Cardiac septum (tissue), 1 donor: Measurements from ENCODE around the gene MTX1. TPM values are rescaled to one million over a fixed set of nuclear protein-coding genes. Genes with fewer than 3 reads are reported as not detected.
A peak's percentile ranks its signal among the peaks of the same experiment; 100 is the strongest.
"Not testable (repeated sequence)": the region's sequence is repeated elsewhere in the genome, so short reads cannot be mapped to it uniquely, and the experiment has no call there.

ENCODE experiments used
- DNase-seq: peaks from one replicate; pipeline ENCODE4 v3.0.0-alpha.2; 2020; ENCODE audit warnings: low spot score
- intact Hi-C: fragments of 100-400 bp; cut with DNase I; formaldehyde crosslinking; loops from one replicate; pipeline ENCODE4 v1.14.0; 2022
- total RNA-seq: library from RNA; stranded (reverse); fragmentation: NEBNext Ultra II Directional; extraction: Animal tissue kit (Norgen Biotek cat#: 25700); gene quantifications from one replicate; pipeline ENCODE4 v1.2.1, GENCODE V29; 2021
- donor health status: DM: no; HTN: no; CAD: no.

The MTX1 gene
- total RNA-seq, 1 donor from 2014 or later = 16.4 TPM

- intact Hi-C loops = no loop called here
- DNase-seq = no peak
Observed at GRCh38 chr1:155223047-155223446, 14.6 kb downstream of the MTX1 start.

GRCh38 chr1:155225404-155225759 lies 16.9 kb downstream of the MTX1 start:
- intact Hi-C loops = loop anchor here (5.0 kb wide), 1 partner anchor 48 kb away; no protein-coding TSS in a partner anchor
- not testable (repeated sequence) for DNase-seq

GRCh38 chr1:155226188-155226909 lies 17.9 kb downstream of the MTX1 start:
- intact Hi-C loops = loop anchor here (2.0 to 5.0 kb wide), 2 partner anchors 18 to 49 kb away; partner anchors contain the start of gene MTX1

GRCh38 chr1:155226910-155227260 lies 18.4 kb downstream of the MTX1 start:
- intact Hi-C loops = loop anchor here (2.0 to 5.0 kb wide), 2 partner anchors 18 to 50 kb away; partner anchors contain the start of gene MTX1

More at GRCh38 chr1:155226188-155226909, 17.9 kb downstream of the MTX1 start:
- peak; percentile 91 for DNase-seq

GRCh38 chr1:155227261-155228095 lies 19.0 kb downstream of the MTX1 start:
- peak; percentile 98 for DNase-seq
- intact Hi-C loops = loop anchor here (2.0 to 5.0 kb wide), 2 partner anchors 19 to 50 kb away; partner anchors contain the start of gene MTX1

More at GRCh38 chr1:155226910-155227260, 18.4 kb downstream of the MTX1 start:
- no peak for DNase-seq

GRCh38 chr1:155228096-155228427 lies 19.6 kb downstream of the MTX1 start:
- intact Hi-C loops = loop anchor here (5.0 kb wide), 1 partner anchor 51 kb away; no protein-coding TSS in a partner anchor
- DNase-seq = no peak

GRCh38 chr1:155231302-155231701 lies 22.8 kb downstream of the MTX1 start:
- DNase-seq, intact Hi-C loops: not testable (repeated sequence)

- intact Hi-C loops, DNase-seq: not testable (repeated sequence)
Observed at GRCh38 chr1:155232001-155232978, 23.8 kb downstream of the MTX1 start.

- intact Hi-C loops, DNase-seq: not testable (repeated sequence)
Observed at GRCh38 chr1:155233502-155233901, 25.0 kb downstream of the MTX1 start.

- intact Hi-C loops, DNase-seq: not testable (repeated sequence)
Observed at GRCh38 chr1:155235375-155235774, 26.9 kb downstream of the MTX1 start.

- no peak for DNase-seq
- intact Hi-C loops = no loop called here
Observed at GRCh38 chr1:155236451-155236850, 28.0 kb downstream of the MTX1 start.

- peak; percentile 92 for DNase-seq
- intact Hi-C loops = no loop called here
Observed at GRCh38 chr1:155241069-155241679, 32.7 kb downstream of the MTX1 start.

GRCh38 chr1:155241841-155242264 lies 33.4 kb downstream of the MTX1 start:
- DNase-seq = no peak
- intact Hi-C loops = no loop called here

GRCh38 chr1:155242805-155243358 lies 34.4 kb downstream of the MTX1 start:
- intact Hi-C loops = no loop called here

GRCh38 chr1:155244368-155245162 lies 36.1 kb downstream of the MTX1 start:
- peak; percentile 98 for DNase-seq
- intact Hi-C loops = loop anchor here (2.0 kb wide), 1 partner anchor 36 kb away; the partner anchor contains the start of gene MTX1

More at GRCh38 chr1:155242805-155243358, 34.4 kb downstream of the MTX1 start:
- no peak for DNase-seq

- intact Hi-C loops = loop anchor here (2.0 kb wide), 1 partner anchor 36 kb away; the partner anchor contains the start of gene MTX1
- DNase-seq = no peak
Observed at GRCh38 chr1:155245163-155245524, 36.6 kb downstream of the MTX1 start.

- DNase-seq, intact Hi-C loops: not testable (repeated sequence)
Observed at GRCh38 chr1:155246796-155247195, 38.3 kb downstream of the MTX1 start.
